HG03196 (cell line): ENCODE results near the gene TLCD3A.
"Not testable (repeated sequence)": the region's sequence is repeated elsewhere in the genome, so short reads cannot be mapped to it uniquely, and the experiment has no call there.

ENCODE experiments used
- ATAC-seq: cut with Tn5 transposase; IDR thresholded peaks from one replicate; pipeline ENCODE4 v1.9.1; 2021; ENCODE audit not compliant: unreplicated experiment

The TLCD3A gene

DNA sequence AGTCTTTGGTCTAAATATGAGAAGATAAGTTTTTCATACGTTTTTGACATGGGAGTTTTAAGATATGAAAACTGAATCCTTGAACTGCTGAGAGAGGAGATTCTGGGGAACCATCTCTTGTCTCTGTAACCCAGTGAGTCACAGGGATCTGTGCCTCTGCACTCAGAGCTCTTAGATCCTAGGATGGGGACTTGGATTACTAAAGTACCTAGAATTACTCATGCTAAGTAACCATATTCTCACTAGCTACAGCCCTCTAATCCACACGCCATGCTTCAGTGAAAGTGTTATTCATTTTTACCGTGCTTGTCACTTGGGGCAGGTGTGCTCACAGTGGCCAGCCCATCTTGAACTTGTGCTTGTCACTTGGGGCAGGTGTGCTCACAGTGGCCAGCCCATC lies 51.7 kb downstream of the TLCD3A start:
- ATAC-seq = no peak

DNA sequence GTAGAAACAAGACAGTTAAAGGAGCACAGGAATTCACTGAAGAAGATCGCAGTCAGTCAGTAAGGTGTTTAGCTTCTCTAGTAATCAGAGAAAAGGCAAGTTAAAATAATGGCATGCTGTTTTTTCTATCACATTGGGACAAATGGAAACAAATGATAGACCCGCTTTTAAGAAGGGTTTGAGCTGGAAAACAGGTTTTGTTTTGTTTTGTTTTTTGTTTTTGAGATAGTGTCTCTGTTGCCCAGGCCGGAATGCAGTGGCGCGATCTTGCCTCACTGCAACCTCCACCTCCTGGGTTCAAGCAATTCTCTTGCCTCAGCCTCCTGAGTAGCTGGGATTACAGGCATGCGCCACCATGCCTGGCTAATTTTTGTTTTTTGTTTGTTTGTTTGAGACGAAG lies 53.5 kb downstream of the TLCD3A start:
- ATAC-seq = not testable (repeated sequence)

DNA sequence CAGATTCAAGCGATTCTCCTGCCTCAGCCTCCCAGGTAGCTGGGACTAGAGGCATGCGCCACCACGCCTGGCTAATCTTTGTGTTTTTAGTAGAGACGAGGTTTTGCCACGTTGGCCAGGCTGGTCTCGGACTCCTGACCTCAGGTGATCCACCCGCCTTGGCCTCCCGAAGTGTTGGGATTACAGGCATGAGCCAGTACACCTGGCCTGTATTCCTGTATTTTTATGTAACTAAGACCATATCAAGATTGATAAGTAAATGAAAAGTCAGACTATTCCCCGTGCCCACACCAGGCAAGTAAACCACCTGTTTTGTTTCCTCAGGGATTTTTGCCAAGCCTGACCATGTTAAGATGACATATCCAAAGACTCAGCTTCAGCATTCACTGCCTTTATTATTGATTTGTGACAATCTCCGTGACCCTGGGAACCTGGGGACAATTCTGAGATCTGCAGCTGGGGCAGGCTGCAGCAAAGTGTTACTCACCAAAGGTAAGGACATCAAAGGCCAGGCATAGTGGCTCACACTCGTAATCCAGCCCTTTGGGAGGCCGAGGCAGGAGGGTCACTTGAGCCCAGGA lies 55.3 kb downstream of the TLCD3A start:
- no peak for ATAC-seq

DNA sequence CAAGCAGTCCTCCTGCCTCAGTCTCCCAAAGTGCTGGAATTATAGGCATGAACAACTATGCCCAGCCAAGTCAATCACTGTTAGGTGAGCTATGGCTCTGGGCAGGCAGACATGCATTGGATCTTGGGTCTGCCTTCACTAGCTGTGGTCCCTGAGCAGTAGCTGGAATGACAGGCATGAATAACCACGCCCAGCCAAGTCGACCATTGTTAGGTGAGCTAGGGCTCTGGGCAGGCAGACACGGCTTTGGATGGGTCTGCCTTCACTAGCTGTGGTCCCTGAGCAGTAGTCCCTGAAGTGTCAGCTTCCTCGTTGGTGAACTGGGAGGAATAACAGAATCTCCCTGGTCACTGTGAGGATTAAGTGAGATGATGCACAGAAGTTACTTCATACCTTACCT lies 56.2 kb downstream of the TLCD3A start:
- ATAC-seq = no peak

DNA sequence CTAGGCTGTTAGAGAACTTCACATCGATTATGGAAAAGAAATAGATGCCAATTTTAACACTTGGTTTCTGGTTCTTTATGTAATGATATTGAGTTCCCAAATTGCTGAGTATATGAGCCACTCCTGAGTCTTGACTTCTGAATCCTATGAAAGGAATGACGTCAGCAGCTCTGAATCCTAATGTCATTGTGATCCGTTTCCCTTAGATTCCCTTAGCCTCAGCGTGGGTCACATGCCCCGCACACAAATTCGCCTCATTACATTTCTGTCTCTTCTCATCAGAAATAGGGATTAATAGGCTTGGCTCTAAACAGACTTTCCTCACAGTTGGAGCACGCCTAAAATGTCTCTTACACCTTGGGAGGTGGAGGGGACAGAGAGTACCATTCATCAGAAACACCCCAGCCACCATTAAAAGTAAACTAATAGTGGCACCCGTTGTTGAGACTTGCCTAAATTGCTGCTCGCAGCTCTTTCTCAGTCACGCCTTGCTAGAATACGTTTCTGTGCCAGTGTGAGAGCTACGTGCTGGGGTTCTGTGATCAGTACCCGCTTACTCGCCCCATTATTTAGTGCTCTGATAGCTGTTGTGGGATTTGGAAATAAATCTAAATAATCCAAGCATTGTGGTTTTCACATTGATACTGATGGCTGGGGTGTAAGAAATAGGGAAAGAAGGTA lies 56.9 kb downstream of the TLCD3A start:
- no peak for ATAC-seq

DNA sequence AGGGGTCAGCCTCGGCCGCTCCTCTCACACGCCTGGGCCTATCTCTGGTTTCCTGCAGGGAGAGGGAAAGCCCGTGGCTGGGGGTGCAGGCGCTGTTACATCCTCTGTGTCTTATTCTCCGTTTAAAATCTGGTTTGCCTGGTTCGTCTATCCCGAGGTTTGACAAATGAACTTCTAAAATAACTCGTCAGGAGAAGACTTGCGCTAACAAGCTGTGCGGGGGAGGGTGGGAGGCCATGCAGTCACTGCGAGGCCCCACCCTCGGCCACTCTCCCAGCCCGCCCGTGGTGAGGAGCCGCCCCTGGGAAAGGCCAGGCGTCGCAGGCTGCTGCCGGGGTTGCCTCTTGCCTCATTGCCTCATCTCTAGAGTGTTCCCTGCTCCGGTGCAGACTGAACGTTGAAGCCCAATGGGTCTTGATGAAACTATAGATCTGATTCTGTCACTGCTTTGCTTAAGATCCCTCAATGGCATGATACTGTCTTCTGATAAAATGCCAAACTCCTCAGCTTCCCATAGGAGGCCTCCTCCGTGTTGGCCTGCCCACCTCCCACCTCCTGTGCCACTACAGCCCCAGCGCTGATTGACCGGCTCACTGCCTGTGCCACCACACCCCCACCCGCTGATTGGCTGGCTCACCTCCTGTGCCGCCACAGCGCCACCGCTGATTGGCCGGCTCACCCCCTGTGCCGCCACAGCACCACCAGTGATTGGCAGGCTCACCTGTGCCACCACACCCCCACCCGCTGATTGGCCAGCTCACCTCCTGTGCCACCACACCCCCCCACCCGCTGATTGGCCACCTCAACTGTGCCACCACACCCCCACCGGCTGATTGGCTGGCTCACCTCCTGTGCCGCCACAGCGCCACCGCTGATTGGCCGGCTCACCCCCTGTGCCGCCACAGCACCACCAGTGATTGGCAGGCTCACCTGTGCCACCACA lies 57.8 kb downstream of the TLCD3A start:
- ATAC-seq = not testable (repeated sequence)

DNA sequence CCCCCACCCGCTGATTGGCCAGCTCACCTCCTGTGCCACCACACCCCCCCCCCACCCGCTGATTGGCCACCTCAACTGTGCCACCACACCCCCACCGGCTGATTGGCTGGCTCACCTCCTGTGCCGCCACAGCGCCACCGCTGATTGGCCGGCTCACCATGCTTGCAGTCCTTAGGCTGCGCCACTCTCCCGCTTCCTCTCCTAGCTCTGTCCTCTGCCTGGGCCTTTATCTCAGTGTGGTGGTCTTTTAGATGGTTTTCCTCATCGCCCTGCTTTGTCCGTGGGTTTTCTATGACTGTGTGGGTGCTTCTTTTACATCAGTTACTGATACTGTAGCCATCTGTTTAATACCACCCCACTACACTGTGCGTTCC lies 58.5 kb downstream of the TLCD3A start:
- not testable (repeated sequence) for ATAC-seq

DNA sequence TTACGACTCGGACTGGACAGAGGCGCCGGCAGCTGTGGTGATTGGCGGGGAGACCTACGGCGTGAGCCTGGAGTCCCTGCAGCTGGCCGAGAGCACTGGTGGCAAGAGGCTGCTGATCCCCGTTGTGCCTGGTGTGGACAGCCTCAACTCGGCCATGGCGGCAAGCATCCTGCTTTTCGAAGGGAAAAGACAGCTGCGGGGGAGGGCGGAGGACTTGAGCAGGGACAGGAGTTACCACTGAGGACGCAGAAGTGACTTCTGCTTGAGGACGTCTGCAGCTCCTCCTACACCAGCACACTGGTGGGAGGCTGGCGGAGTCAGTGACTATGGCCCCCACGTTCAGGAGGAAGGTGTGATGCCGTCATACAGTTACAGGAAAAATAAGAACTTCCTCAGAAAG lies 59.4 kb downstream of the TLCD3A start:
- no peak for ATAC-seq

DNA sequence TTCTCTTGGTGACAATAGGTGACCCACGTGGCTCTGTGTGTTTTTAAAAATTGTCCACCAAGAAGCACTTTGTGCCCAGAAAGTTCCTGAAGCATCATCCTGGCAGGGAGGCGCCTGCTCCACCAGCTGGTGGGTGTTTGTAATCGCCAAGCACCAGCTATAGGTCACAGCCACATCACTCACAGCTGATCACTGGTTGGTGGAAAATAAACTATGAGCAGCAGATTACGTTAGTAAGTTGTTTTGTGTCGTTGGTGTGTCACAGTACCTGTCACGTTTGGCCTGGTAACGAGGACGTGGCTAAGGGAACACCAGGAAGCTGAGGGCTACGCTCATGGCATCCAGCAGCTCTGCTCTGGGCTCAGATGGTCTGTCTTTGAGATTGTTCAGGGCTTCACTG lies 59.9 kb downstream of the TLCD3A start:
- ATAC-seq = no peak
